ENCODE measurements around the gene SH2D7.

- TF ChIP-seq CTCF (IDR thresholded peaks at IDR 0.05): no peak
- no peak for TF ChIP-seq POLR2A (IDR thresholded peaks at IDR 0.05)
Measured at GRCh38 chr15:78149805-78150751, 57.7 kb downstream of the SH2D7 start.
